ENCODE data around the gene SIGLEC6. TPM values are rescaled to one million over a fixed set of nuclear protein-coding genes. Genes with fewer than 3 reads are reported as not detected.

Gene SIGLEC6
- total RNA-seq: 1 to 10 TPM in 2 of 4 donors, under 1 TPM in 2; 0.29 to 7.2 (median 0.77) TPM

- H3K9me3 ChIP-seq: no peaks in the 10 kb centered on the region
- no peaks in the 10 kb centered on the region for H3K36me3 ChIP-seq
- TF ChIP-seq POLR2A (IDR thresholded peaks at IDR 0.05): no peak
- no peak for TF ChIP-seq CTCF (IDR thresholded peaks at IDR 0.05)
- H3K27ac ChIP-seq: no peak within 1 kb of the TSS
- H3K4me1 ChIP-seq: no peaks in the 10 kb centered on the region
- no peak within 1 kb of the TSS for H3K4me3 ChIP-seq
- intact Hi-C loops (cut with DNase I; ENCODE audit: low total_unique reads): no loop called here
- no peaks in the 10 kb centered on the region for H3K27me3 ChIP-seq
- DNase-seq: peak in 1 of 2 donors; percentile 18
Measured at GRCh38 chr19:51531349-51532315, at the start of gene SIGLEC6. Gene SIGLEC6 (minus strand): TSS chr19:51531670. CDS start chr19:51531648, 22 bp downstream.

GRCh38 chr19:51576850-51577249, 45.4 kb upstream of the SIGLEC6 start:
- no peaks in the 10 kb centered on the region for H3K36me3 ChIP-seq
- H3K4me3 ChIP-seq: no peak overlapping the region
- H3K27me3 ChIP-seq: no peaks in the 10 kb centered on the region
- no peak overlapping the region for H3K27ac ChIP-seq
- peaks cover 0 to 6% of the 10 kb centered on the region in 2 donors for H3K4me1 ChIP-seq
- no peaks in the 10 kb centered on the region for H3K9me3 ChIP-seq
- intact Hi-C loops (cut with DNase I; ENCODE audit: low total_unique reads): no loop called here
- no peak for TF ChIP-seq CTCF (IDR thresholded peaks at IDR 0.05)
- TF ChIP-seq POLR2A (IDR thresholded peaks at IDR 0.05): no peak
- no peak for DNase-seq

- Histone ChIP-seq H3K27ac (no peak overlapping the region), H3K36me3 (no peaks in the 10 kb centered on the region), H3K4me3 (no peak overlapping the region), H3K27me3 (no peaks in the 10 kb centered on the region), H3K4me1 (peaks cover 0 to 6% of the 10 kb centered on the region in 2 donors), H3K9me3 (no peaks in the 10 kb centered on the region)
- no peak for DNase-seq
- TF ChIP-seq POLR2A (IDR thresholded peaks at IDR 0.05): no peak
- TF ChIP-seq CTCF (IDR thresholded peaks at IDR 0.05): no peak
- intact Hi-C loops (cut with DNase I; ENCODE audit: low total_unique reads): no loop called here
Measured at GRCh38 chr19:51573331-51573730, 41.9 kb upstream of the SIGLEC6 start.

GRCh38 chr19:51572908-51573307, 41.4 kb upstream of the SIGLEC6 start:
- TF ChIP-seq CTCF (IDR thresholded peaks at IDR 0.05): no peak
- no peak for TF ChIP-seq POLR2A (IDR thresholded peaks at IDR 0.05)
- Histone ChIP-seq H3K4me3 (no peak overlapping the region), H3K4me1 (peaks cover 0 to 6% of the 10 kb centered on the region in 2 donors), H3K36me3 (no peaks in the 10 kb centered on the region), H3K9me3 (no peaks in the 10 kb centered on the region), H3K27me3 (no peaks in the 10 kb centered on the region), H3K27ac (no peak overlapping the region)
- intact Hi-C loops (cut with DNase I; ENCODE audit: low total_unique reads): no loop called here
- no peak for DNase-seq

- TF ChIP-seq POLR2A (IDR thresholded peaks at IDR 0.05): no peak
- no peak for TF ChIP-seq CTCF (IDR thresholded peaks at IDR 0.05)
- Histone ChIP-seq H3K9me3 (no peaks in the 10 kb centered on the region), H3K27me3 (no peaks in the 10 kb centered on the region), H3K27ac (no peak overlapping the region), H3K36me3 (no peaks in the 10 kb centered on the region), H3K4me1 (peaks cover 0 to 6% of the 10 kb centered on the region in 2 donors), H3K4me3 (no peak overlapping the region)
- DNase-seq: no peak
- intact Hi-C loops (cut with DNase I; ENCODE audit: low total_unique reads): no loop called here
Measured at GRCh38 chr19:51572410-51572809, 40.9 kb upstream of the SIGLEC6 start.

Data from uterus (tissue), 4 donors.